OCI-LY7 (cell line): ENCODE results near the gene NCAN. TPM values are rescaled to one million over a fixed set of nuclear protein-coding genes. Genes with fewer than 3 reads are reported as not detected.
A peak's percentile ranks its signal among the peaks of the same experiment; 100 is the strongest.

Experiments
- BruUV-seq: library from RNA; stranded (reverse); fragments of 400-500 nt; replicated peaks from 2 replicates; lab custom pipeline; 2021; lab: Mats Ljungman, UMichigan
- CTCF ChIA-PET: fragments of 300-600 bp; sonication (Branson Sonifier 250); formaldehyde crosslinking; loops from one replicate; lab custom pipeline; 2022; ENCODE audit warnings: antibody characterized with exemption; ENCODE audit not compliant: unreplicated experiment; lab: Charles Lee
- POLR2A ChIA-PET: fragments of 300-600 bp; sonication (Branson Sonifier 250); formaldehyde crosslinking; loops from one replicate; lab custom pipeline; 2022; ENCODE audit warnings: antibody characterized with exemption; lab: Charles Lee
- DNase-seq: peaks from one replicate; pipeline ENCODE4 v3.0.0-alpha.2; 2015; ENCODE audit warnings: low spot score
- H2AFZ ChIP-seq: fragments of 200-600 bp; sonication (generic), shearing (Covaris generic); 2 replicates; pipeline ENCODE4 v1.6.1; 2014; ENCODE audit warnings: mild to moderate bottlenecking, antibody characterized with exemption, low read length, moderate library complexity
- H3K27ac ChIP-seq: fragments of 200-600 bp; sonication (generic); 2 replicates; pipeline ENCODE4 v1.5.1; 2014; ENCODE audit warnings: mixed run types, low read depth, mild to moderate bottlenecking, moderate library complexity, low read length, inconsistent platforms; ENCODE audit not compliant: poor library complexity, severe bottlenecking
- H3K36me3 ChIP-seq: fragments of 200-600 bp; sonication (generic); 2 replicates; pipeline ENCODE4 v1.6.1; 2014; ENCODE audit warnings: mild to moderate bottlenecking, antibody characterized with exemption, low read length, moderate library complexity, mixed read lengths; ENCODE audit not compliant: insufficient read depth
- H3K4me1 ChIP-seq: fragments of 200-600 bp; sonication (generic); 2 replicates; pipeline ENCODE4 v1.5.1; 2014; ENCODE audit warnings: mild to moderate bottlenecking, low read length; ENCODE audit not compliant: insufficient read depth, poor library complexity, severe bottlenecking
- H3K4me2 ChIP-seq: fragments of 200-600 bp; sonication (generic); 2 replicates; pipeline ENCODE4 v1.6.1; 2014; ENCODE audit warnings: mild to moderate bottlenecking, low read length
- H3K4me3 ChIP-seq: fragments of 200-600 bp; sonication (generic); 2 replicates; pipeline ENCODE4 v1.5.1; 2014; ENCODE audit warnings: mild to moderate bottlenecking, low read depth, low read length; ENCODE audit not compliant: poor library complexity, severe bottlenecking
- H3K79me2 ChIP-seq: fragments of 200-600 bp; sonication (generic); 2 replicates; pipeline ENCODE4 v1.6.1; 2016; ENCODE audit warnings: low read depth, mild to moderate bottlenecking, low read length, moderate library complexity, mixed read lengths; ENCODE audit not compliant: insufficient read depth
- H3K9me2 ChIP-seq: fragments of 200-600 bp; sonication (generic); 2 replicates; pipeline ENCODE4 v1.6.1; 2016; ENCODE audit warnings: mild to moderate bottlenecking, low read length, mixed read lengths; ENCODE audit not compliant: insufficient read depth
- H3K9me3 ChIP-seq: fragments of 200-600 bp; sonication (generic); 2 replicates; pipeline ENCODE4 v1.6.1; 2014; ENCODE audit warnings: mild to moderate bottlenecking, mixed run types, low read length, mixed read lengths
- H4K20me1 ChIP-seq: fragments of 200-600 bp; sonication (generic); 2 replicates; pipeline ENCODE4 v1.6.1; 2014; ENCODE audit warnings: mild to moderate bottlenecking, antibody characterized with exemption, low read length, moderate library complexity, mixed read lengths; ENCODE audit not compliant: insufficient read depth
- CTCF ChIP-seq: fragments of 200-600 bp; sonication (generic); conservative IDR thresholded peaks from 2 replicates; pipeline ENCODE4 v1.5.1; 2014; ENCODE audit warnings: mild to moderate bottlenecking, antibody characterized with exemption, low read length, moderate library complexity, mixed read lengths
- EZH2phosphoT487 ChIP-seq: fragments of 200-600 bp; sonication (generic); IDR thresholded peaks from 2 replicates; pipeline ENCODE4 v1.6.1; 2018; ENCODE audit warnings: low read depth, borderline replicate concordance, mild to moderate bottlenecking, mixed run types, antibody characterized with exemption, low read length, moderate library complexity, mixed read lengths
- intact Hi-C: fragments of 100-400 bp; cut with micrococcal nuclease; formaldehyde crosslinking; loops from one replicate; pipeline ENCODE4 v1.10.0; 2022; ENCODE audit not compliant: unreplicated experiment
- total RNA-seq, 2 experiments: library from RNA; depleted of rRNA in 1 of 2; stranded (reverse); fragments of >200 nt in 1 of 2; shearing (Covaris generic) in 1 of 2; gene quantifications; 2 replicates each; pipeline ENCODE4 v1.2.3, GENCODE V29; 2014 to 2022

The NCAN gene
- total RNA-seq, 2 experiments from 2014 or later, result not detected

- H3K36me3 ChIP-seq, result peaks cover 33% of the 10 kb centered on the region
- no peak for TF ChIP-seq EZH2phosphoT487
- TF ChIP-seq CTCF, result 0 out of 2 replicates have a peak, but pooled peaks have one; percentile 18
- BruUV-seq, result no TSS peak
- no peak for DNase-seq
- H3K4me1 ChIP-seq, result peaks cover 21% of the 10 kb centered on the region
- H3K27ac ChIP-seq, result no peak overlapping the region
- no peaks in the 10 kb centered on the region for H4K20me1 ChIP-seq
- POLR2A ChIA-PET, result interaction anchor here (3.8 kb wide), 1 partner anchor 12 kb away, joined by 24 read pairs; the partner anchor contains the start of genes BORCS8 and RFXANK
- CTCF ChIA-PET, result no interaction called here
- H2AFZ ChIP-seq, result no peak overlapping the region
- intact Hi-C loops, result loop anchor here (10.0 kb wide), 1 partner anchor 121 kb away; the partner anchor contains the start of genes MAU2 and SUGP1
- H3K79me2 ChIP-seq, result peaks cover 20% of the 10 kb centered on the region; the same call in 1 of the 2 replicates
- H3K9me2 ChIP-seq, result no peaks in the 10 kb centered on the region
- H3K9me3 ChIP-seq, result no peaks in the 10 kb centered on the region
- H3K4me2 ChIP-seq, result no peak overlapping the region
- H3K4me3 ChIP-seq, result no peak overlapping the region
These were observed 7.6 kb upstream of the NCAN start for GRCh38 chr19:19204181-19204580.

- Histone ChIP-seq H4K20me1 (no peaks in the 10 kb centered on the region), H3K9me2 (no peaks in the 10 kb centered on the region), H2AFZ (no peak overlapping the region), H3K27ac (no peak overlapping the region), H3K4me2 (no peak overlapping the region), H3K36me3 (peaks cover 19% of the 10 kb centered on the region), H3K4me3 (no peak overlapping the region), H3K4me1 (peaks cover 21% of the 10 kb centered on the region), H3K79me2 (peaks cover 20% of the 10 kb centered on the region; the same call in 1 of the 2 replicates), H3K9me3 (no peaks in the 10 kb centered on the region)
- CTCF ChIA-PET, result no interaction called here
- DNase-seq, result no peak
- intact Hi-C loops, result loop anchor here (10.0 kb wide), 1 partner anchor 119 kb away; the partner anchor contains the start of genes MAU2 and SUGP1
- TF ChIP-seq CTCF (no peak), EZH2phosphoT487 (no peak)
- no TSS peak for BruUV-seq
- POLR2A ChIA-PET, result no interaction called here
These were observed 6.0 kb upstream of the NCAN start for GRCh38 chr19:19205416-19206410.
